ENCODE measurements around the gene NKAPL. TPM values are rescaled to one million over a fixed set of nuclear protein-coding genes. Genes with fewer than 3 reads are reported as not detected.

The NKAPL gene
- total RNA-seq, 4 donors from 2014 or later, result not detected

GRCh38 chr6:28264834-28265401, 5.8 kb downstream of the NKAPL start:
- TF ChIP-seq POLR2A (IDR thresholded peaks at IDR 0.05), result no peak
- TF ChIP-seq, protein P1, sequence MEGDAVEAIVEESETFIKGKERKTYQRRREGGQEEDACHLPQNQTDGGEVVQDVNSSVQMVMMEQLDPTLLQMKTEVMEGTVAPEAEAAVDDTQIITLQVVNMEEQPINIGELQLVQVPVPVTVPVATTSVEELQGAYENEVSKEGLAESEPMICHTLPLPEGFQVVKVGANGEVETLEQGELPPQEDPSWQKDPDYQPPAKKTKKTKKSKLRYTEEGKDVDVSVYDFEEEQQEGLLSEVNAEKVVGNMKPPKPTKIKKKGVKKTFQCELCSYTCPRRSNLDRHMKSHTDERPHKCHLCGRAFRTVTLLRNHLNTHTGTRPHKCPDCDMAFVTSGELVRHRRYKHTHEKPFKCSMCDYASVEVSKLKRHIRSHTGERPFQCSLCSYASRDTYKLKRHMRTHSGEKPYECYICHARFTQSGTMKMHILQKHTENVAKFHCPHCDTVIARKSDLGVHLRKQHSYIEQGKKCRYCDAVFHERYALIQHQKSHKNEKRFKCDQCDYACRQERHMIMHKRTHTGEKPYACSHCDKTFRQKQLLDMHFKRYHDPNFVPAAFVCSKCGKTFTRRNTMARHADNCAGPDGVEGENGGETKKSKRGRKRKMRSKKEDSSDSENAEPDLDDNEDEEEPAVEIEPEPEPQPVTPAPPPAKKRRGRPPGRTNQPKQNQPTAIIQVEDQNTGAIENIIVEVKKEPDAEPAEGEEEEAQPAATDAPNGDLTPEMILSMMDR (IDR thresholded peaks at IDR 0.05), result no peak
- H3K9me3 ChIP-seq, result no peaks in the 10 kb centered on the region
- H3K4me3 ChIP-seq, result no peak overlapping the region
- no peak for DNase-seq
- no peaks in the 10 kb centered on the region for H3K36me3 ChIP-seq
- H3K4me1 ChIP-seq, result peaks cover 0 to 6% (median 0%) of the 10 kb centered on the region in 4 donors
- H3K27ac ChIP-seq, result no peak overlapping the region
- H3K27me3 ChIP-seq, result no peaks in the 10 kb centered on the region

- Histone ChIP-seq H3K27me3 (no peaks in the 10 kb centered on the region), H3K27ac (peak overlapping the region in 3 of 4 donors; percentile 71 to 82 (median 78)), H3K4me3 (peak overlapping the region; percentile 57 to 90 (median 87)), H3K36me3 (no peaks in the 10 kb centered on the region), H3K4me1 (peaks cover 0 to 6% (median 0%) of the 10 kb centered on the region in 4 donors), H3K9me3 (no peaks in the 10 kb centered on the region)
- TF ChIP-seq, protein P1 (IDR thresholded peaks at IDR 0.05), result no peak
- no peak for TF ChIP-seq POLR2A (IDR thresholded peaks at IDR 0.05)
- no peak for DNase-seq
Observed at GRCh38 chr6:28266563-28266961, 7.5 kb downstream of the NKAPL start.

- TF ChIP-seq, protein P1 (IDR thresholded peaks at IDR 0.05), result no peak
- TF ChIP-seq POLR2A (IDR thresholded peaks at IDR 0.05), result peak; percentile 35 to 45
- H3K36me3 ChIP-seq, result peaks cover 0 to 5% (median 0%) of the 10 kb centered on the region in 3 donors
- peak within 1 kb of the TSS; percentile 57 to 90 (median 87) for H3K4me3 ChIP-seq
- H3K4me1 ChIP-seq, result peaks cover 0 to 6% (median 0%) of the 10 kb centered on the region in 4 donors
- DNase-seq, result peak; percentile 78 to 92 (median 81)
- peak within 1 kb of the TSS; percentile 71 to 84 (median 80) for H3K27ac ChIP-seq
- no peaks in the 10 kb centered on the region for H3K27me3 ChIP-seq
- no peaks in the 10 kb centered on the region for H3K9me3 ChIP-seq
Observed at GRCh38 chr6:28266962-28267694, 8.0 kb downstream of the NKAPL start, which contains the start of gene ZSCAN26. Gene ZSCAN26 (plus strand): TSS chr6:28267143. CDS start chr6:28271920, 4,777 bp downstream.

DNA sequence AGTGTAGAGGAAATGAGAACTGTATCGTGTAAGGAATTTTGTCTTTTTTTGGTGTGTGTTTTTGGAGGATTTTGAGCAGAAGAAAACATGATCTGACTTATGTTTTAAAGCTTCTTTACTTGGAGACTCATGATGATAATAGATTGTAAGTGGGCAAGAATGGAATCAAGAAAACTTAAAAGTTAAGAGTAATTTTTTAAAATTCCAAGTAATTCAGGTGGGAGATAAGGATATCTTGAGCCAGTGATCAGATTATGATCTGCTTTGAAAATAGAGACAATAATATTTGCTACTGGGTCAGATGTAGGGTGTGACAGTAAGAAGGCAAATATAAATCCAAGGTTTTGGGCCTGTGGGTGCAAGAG, 8.6 kb downstream of the NKAPL start:
- Histone ChIP-seq H3K27me3 (no peaks in the 10 kb centered on the region), H3K4me3 (peak overlapping the region; percentile 57 to 90 (median 87)), H3K27ac (peak overlapping the region in 2 of 4 donors; percentile 78 to 82), H3K9me3 (no peaks in the 10 kb centered on the region), H3K4me1 (peaks cover 0 to 6% (median 0%) of the 10 kb centered on the region in 4 donors), H3K36me3 (peaks cover 0 to 10% (median 0%) of the 10 kb centered on the region in 3 donors)
- no peak for TF ChIP-seq POLR2A (IDR thresholded peaks at IDR 0.05)
- TF ChIP-seq, protein P1 (IDR thresholded peaks at IDR 0.05), result no peak
- no peak for DNase-seq

DNA sequence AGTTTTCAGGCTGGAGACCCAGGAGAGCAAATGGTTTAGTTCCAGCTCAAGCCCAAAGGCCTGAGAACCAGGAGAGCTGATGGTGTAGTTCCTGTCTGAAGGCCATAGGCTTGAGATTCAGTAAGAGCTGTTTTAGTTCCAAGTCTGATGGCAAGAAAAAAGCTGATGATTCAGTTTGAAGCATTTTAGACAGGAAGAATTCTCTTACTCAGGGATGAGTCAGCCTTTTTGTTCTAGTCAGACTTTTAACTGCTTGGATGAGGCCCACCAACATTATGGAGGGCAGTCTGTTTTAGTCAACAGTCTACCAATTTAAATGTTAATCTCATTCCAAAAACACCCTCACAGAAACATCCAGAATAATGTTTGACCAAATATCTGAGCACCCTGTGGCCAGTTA, 10.4 kb downstream of the NKAPL start:
- TF ChIP-seq POLR2A (IDR thresholded peaks at IDR 0.05), result no peak
- TF ChIP-seq, protein P1 (IDR thresholded peaks at IDR 0.05), result no peak
- Histone ChIP-seq H3K4me3 (no peak overlapping the region), H3K27ac (no peak overlapping the region), H3K27me3 (no peaks in the 10 kb centered on the region), H3K36me3 (peaks cover 0 to 27% (median 0%) of the 10 kb centered on the region in 3 donors), H3K4me1 (peaks cover 0 to 6% (median 0%) of the 10 kb centered on the region in 4 donors), H3K9me3 (no peaks in the 10 kb centered on the region)
- no peak for DNase-seq
